ENCODE measurements around the gene TMEM117. TPM values are rescaled to one million over a fixed set of nuclear protein-coding genes. Genes with fewer than 3 reads are reported as not detected.

Gene TMEM117
- total RNA-seq, 1 experiment from 2014 or later, result 5.9 TPM

GRCh38 chr12:44098786-44099185 is 262.9 kb downstream of the TMEM117 start:
- H3K4me1 ChIP-seq (ENCODE audit: insufficient read depth, low read length, poor library complexity, severe bottlenecking), result no peaks in the 10 kb centered on the region
- ChIA-PET POLR2A (ENCODE audit: low non-redundant PET) (no interaction called here), CTCF (no interaction called here)
- H3K27ac ChIP-seq (ENCODE audit: low read depth, low read length, poor library complexity, severe bottlenecking), result no peak overlapping the region
- intact Hi-C loops (cut with micrococcal nuclease; ENCODE audit: unreplicated experiment), result no loop called here
- H3K27me3 ChIP-seq (replicated peaks; ENCODE audit: insufficient read depth, low read depth, low read length, poor library complexity), result no peaks in the 10 kb centered on the region
- H3K4me3 ChIP-seq (ENCODE audit: low read depth, low read length, poor library complexity, severe bottlenecking), result no peak overlapping the region
- no peaks in the 10 kb centered on the region for H3K36me3 ChIP-seq (ENCODE audit: insufficient read depth, low read length, poor library complexity, severe bottlenecking)
- no peaks in the 10 kb centered on the region for H3K9me3 ChIP-seq (ENCODE audit: low read depth, low read length, poor library complexity, severe bottlenecking)
- DNase-seq (ENCODE audit: low spot score), result no peak
- BruUV-seq (replicated peaks), result no TSS peak
- TF ChIP-seq CTCF (conservative IDR thresholded peaks at IDR 0.05; ENCODE audit: low read depth, low read length) (no peak), EZH2 (IDR thresholded peaks at IDR 0.05; ENCODE audit: borderline replicate concordance, low read depth, low read length, poor library complexity, severe bottlenecking) (no peak)

- ChIA-PET POLR2A (ENCODE audit: low non-redundant PET) (no interaction called here), CTCF (no interaction called here)
- Histone ChIP-seq H3K4me1 (ENCODE audit: insufficient read depth, low read length, poor library complexity, severe bottlenecking) (no peaks in the 10 kb centered on the region), H3K4me3 (ENCODE audit: low read depth, low read length, poor library complexity, severe bottlenecking) (no peak overlapping the region), H3K27me3 (replicated peaks; ENCODE audit: insufficient read depth, low read depth, low read length, poor library complexity) (no peaks in the 10 kb centered on the region), H3K27ac (ENCODE audit: low read depth, low read length, poor library complexity, severe bottlenecking) (no peak overlapping the region), H3K9me3 (ENCODE audit: low read depth, low read length, poor library complexity, severe bottlenecking) (no peaks in the 10 kb centered on the region), H3K36me3 (ENCODE audit: insufficient read depth, low read length, poor library complexity, severe bottlenecking) (no peaks in the 10 kb centered on the region)
- no TSS peak for BruUV-seq (replicated peaks)
- no peak for DNase-seq (ENCODE audit: low spot score)
- TF ChIP-seq CTCF (conservative IDR thresholded peaks at IDR 0.05; ENCODE audit: low read depth, low read length), result no peak
- no peak for TF ChIP-seq EZH2 (IDR thresholded peaks at IDR 0.05; ENCODE audit: borderline replicate concordance, low read depth, low read length, poor library complexity, severe bottlenecking)
- intact Hi-C loops (cut with micrococcal nuclease; ENCODE audit: unreplicated experiment), result no loop called here
Observed at GRCh38 chr12:44099486-44099885, 263.6 kb downstream of the TMEM117 start.

GRCh38 chr12:44100264-44100663 is 264.4 kb downstream of the TMEM117 start:
- H3K9me3 ChIP-seq (ENCODE audit: low read depth, low read length, poor library complexity, severe bottlenecking), result no peaks in the 10 kb centered on the region
- intact Hi-C loops (cut with micrococcal nuclease; ENCODE audit: unreplicated experiment), result no loop called here
- CTCF ChIA-PET, result no interaction called here
- H3K4me3 ChIP-seq (ENCODE audit: low read depth, low read length, poor library complexity, severe bottlenecking), result no peak overlapping the region
- no peaks in the 10 kb centered on the region for H3K27me3 ChIP-seq (replicated peaks; ENCODE audit: insufficient read depth, low read depth, low read length, poor library complexity)
- DNase-seq (ENCODE audit: low spot score), result no peak
- TF ChIP-seq CTCF (conservative IDR thresholded peaks at IDR 0.05; ENCODE audit: low read depth, low read length) (no peak), EZH2 (IDR thresholded peaks at IDR 0.05; ENCODE audit: borderline replicate concordance, low read depth, low read length, poor library complexity, severe bottlenecking) (no peak)
- no peaks in the 10 kb centered on the region for H3K4me1 ChIP-seq (ENCODE audit: insufficient read depth, low read length, poor library complexity, severe bottlenecking)
- POLR2A ChIA-PET (ENCODE audit: low non-redundant PET), result no interaction called here
- H3K27ac ChIP-seq (ENCODE audit: low read depth, low read length, poor library complexity, severe bottlenecking), result no peak overlapping the region
- no TSS peak for BruUV-seq (replicated peaks)
- H3K36me3 ChIP-seq (ENCODE audit: insufficient read depth, low read length, poor library complexity, severe bottlenecking), result no peaks in the 10 kb centered on the region

Measured in A673 (cell line).